Caco-2 (cell line): Measurements from ENCODE around the gene CEP131. TPM values are rescaled to one million over a fixed set of nuclear protein-coding genes. Genes with fewer than 3 reads are reported as not detected.
"Not testable (repeated sequence)": the region's sequence is repeated elsewhere in the genome, so short reads cannot be mapped to it uniquely, and the experiment has no call there.

Experiments used
- BruUV-seq: library from RNA; stranded (reverse); fragments of 400-500 nt; replicated peaks from 2 replicates; lab custom pipeline; 2021; lab: Mats Ljungman, UMichigan
- CTCF ChIA-PET: fragments of 300-600 bp; sonication (Branson Sonifier 250); formaldehyde crosslinking; loops from one replicate; lab custom pipeline; 2022; ENCODE audit warnings: antibody characterized with exemption; lab: Charles Lee
- POLR2A ChIA-PET: fragments of 300-600 bp; sonication (Branson Sonifier 250); formaldehyde crosslinking; loops from one replicate; lab custom pipeline; 2022; ENCODE audit warnings: antibody characterized with exemption; lab: Charles Lee
- DNase-seq, 2 experiments: peaks; one replicate each; pipeline versions ENCODE4 v3.0.0 to v3.0.0-alpha.2; 2020 to 2022
- H3K27me3 ChIP-seq: replicated peaks from 2 replicates; pipeline ENCODE4 v1.6.0; 2011; ENCODE audit warnings: low read length; ENCODE audit not compliant: control insufficient read depth, insufficient read depth
- H3K36me3 ChIP-seq: 2 replicates; pipeline ENCODE4 v1.5.1; 2011; ENCODE audit warnings: low read length; ENCODE audit not compliant: control insufficient read depth, insufficient read depth
- H3K4me1 ChIP-seq: fragments of 250-450 bp; sonication (Bioruptor Pico); 2 replicates; pipeline ENCODE4 v1.5.1; 2020; ENCODE audit warnings: mild to moderate bottlenecking
- H3K4me3 ChIP-seq: 2 replicates; pipeline ENCODE4 v1.5.1; 2011; ENCODE audit warnings: low read depth, mild to moderate bottlenecking, control low read depth, low read length
- H3K9me3 ChIP-seq: fragments of 250-450 bp; sonication (Bioruptor Pico); 2 replicates; pipeline ENCODE4 v1.5.1; 2020; ENCODE audit warnings: mild to moderate bottlenecking, moderate library complexity
- H3K27ac Mint-ChIP-seq: one replicate; pipeline ENCODE4 v1.8.0; 2022; ENCODE audit warnings: mixed read lengths; ENCODE audit not compliant: unreplicated experiment
- H3K27me3 Mint-ChIP-seq: one replicate; pipeline ENCODE4 v1.8.0; 2022; ENCODE audit warnings: mixed read lengths; ENCODE audit not compliant: insufficient read depth, unreplicated experiment
- H3K36me3 Mint-ChIP-seq: one replicate; pipeline ENCODE4 v1.8.0; 2022; ENCODE audit warnings: mild to moderate bottlenecking, mixed read lengths; ENCODE audit not compliant: insufficient read depth, unreplicated experiment
- H3K4me1 Mint-ChIP-seq: one replicate; pipeline ENCODE4 v1.8.0; 2022; ENCODE audit warnings: low read depth, mixed read lengths; ENCODE audit not compliant: unreplicated experiment
- H3K4me3 Mint-ChIP-seq: one replicate; pipeline ENCODE4 v1.8.0; 2022; ENCODE audit warnings: mild to moderate bottlenecking, moderate library complexity, mixed read lengths; ENCODE audit not compliant: unreplicated experiment
- H3K9me3 Mint-ChIP-seq: one replicate; pipeline ENCODE4 v1.8.0; 2022; ENCODE audit warnings: mixed read lengths; ENCODE audit not compliant: unreplicated experiment
- intact Hi-C: fragments of 100-400 bp; cut with micrococcal nuclease; formaldehyde crosslinking; loops from one replicate; pipeline ENCODE4 v1.10.0; 2022; ENCODE audit not compliant: unreplicated experiment
- total RNA-seq: library from RNA; stranded (reverse); gene quantifications from 2 replicates; pipeline ENCODE4 v1.2.3, GENCODE V29; 2022
- TF ChIP-seq, protein P1 (sequence below), 2 experiments: fragments of 200-600 bp in 1 of 2; IDR thresholded peaks; 1 replicate in 1 of 2; 2 replicates in 1 of 2; pipeline versions ENCODE4 v1.5.1 to v1.8.0; 2011 to 2022; ENCODE audit warnings: antibody characterized with exemption in 1 of 2, control low read depth in 1 of 2, inconsistent platforms in 1 of 2, low read depth in 1 of 2, low read length in 1 of 2, mild to moderate bottlenecking in 1 of 2, moderate library complexity in 1 of 2; ENCODE audit not compliant: insufficient read depth in 1 of 2, severe bottlenecking in 1 of 2, unreplicated experiment in 1 of 2

The CEP131 gene
- total RNA-seq, 1 experiment from 2014 or later, result 28.4 TPM

DNA sequence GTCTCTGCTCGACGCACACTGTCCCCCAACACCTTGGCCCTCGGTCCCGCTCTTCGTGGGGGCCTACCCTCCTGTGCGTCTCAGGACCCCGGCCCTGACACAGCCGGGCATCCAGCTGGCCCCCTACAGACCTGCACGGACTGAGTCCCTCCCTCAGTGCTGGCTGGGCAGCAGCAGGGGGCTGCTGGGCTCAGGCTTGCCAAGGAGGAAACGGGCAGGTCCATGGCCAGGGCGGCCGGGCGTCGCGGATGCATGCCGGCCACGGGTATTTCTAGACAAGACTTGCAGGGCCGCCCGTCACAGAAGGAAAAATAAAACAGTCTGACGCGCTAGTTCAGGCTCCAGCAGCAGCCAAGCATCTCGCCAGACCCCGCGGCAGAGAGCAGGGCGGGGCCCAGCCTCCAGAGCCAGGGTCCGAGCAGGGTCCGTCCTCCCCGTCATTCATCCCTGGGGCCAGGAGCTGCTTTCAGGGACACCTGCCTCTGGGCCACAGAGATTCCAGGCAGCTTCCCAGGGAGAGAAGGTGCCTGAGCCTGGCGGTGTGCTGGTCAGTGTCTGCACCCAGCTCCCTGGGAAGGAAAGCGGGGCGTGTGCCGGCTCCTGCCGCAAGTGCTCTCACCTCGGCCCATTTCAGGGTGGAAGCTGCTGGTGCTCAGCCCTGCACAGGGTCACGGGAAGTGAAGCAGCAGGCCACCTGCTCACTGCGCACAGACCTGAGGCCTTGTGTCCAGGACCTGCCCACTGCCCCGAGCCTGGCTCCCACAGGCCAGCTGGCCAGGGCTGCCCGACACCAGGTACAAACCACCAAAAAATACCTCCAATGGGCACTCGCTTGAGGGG, 64.7 kb downstream of the CEP131 start:
- Mint-ChIP-seq H3K9me3 (no peaks in the 10 kb centered on the region), H3K4me1 (no peaks in the 10 kb centered on the region), H3K27me3 (no peaks in the 10 kb centered on the region), H3K27ac (no peak overlapping the region), H3K36me3 (no peaks in the 10 kb centered on the region), H3K4me3 (no peak overlapping the region)
- Histone ChIP-seq H3K27me3 (no peaks in the 10 kb centered on the region), H3K36me3 (no peaks in the 10 kb centered on the region), H3K4me1 (no peaks in the 10 kb centered on the region), H3K4me3 (no peak overlapping the region), H3K9me3 (no peaks in the 10 kb centered on the region)
- no TSS peak for BruUV-seq
- CTCF ChIA-PET, result no interaction called here
- TF ChIP-seq, protein P1, sequence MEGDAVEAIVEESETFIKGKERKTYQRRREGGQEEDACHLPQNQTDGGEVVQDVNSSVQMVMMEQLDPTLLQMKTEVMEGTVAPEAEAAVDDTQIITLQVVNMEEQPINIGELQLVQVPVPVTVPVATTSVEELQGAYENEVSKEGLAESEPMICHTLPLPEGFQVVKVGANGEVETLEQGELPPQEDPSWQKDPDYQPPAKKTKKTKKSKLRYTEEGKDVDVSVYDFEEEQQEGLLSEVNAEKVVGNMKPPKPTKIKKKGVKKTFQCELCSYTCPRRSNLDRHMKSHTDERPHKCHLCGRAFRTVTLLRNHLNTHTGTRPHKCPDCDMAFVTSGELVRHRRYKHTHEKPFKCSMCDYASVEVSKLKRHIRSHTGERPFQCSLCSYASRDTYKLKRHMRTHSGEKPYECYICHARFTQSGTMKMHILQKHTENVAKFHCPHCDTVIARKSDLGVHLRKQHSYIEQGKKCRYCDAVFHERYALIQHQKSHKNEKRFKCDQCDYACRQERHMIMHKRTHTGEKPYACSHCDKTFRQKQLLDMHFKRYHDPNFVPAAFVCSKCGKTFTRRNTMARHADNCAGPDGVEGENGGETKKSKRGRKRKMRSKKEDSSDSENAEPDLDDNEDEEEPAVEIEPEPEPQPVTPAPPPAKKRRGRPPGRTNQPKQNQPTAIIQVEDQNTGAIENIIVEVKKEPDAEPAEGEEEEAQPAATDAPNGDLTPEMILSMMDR (IDR thresholded peaks at IDR 0.05; ENCODE audit: insufficient read depth in 1 of 2, low read depth in 1 of 2, low read length in 1 of 2, severe bottlenecking in 1 of 2, unreplicated experiment in 1 of 2), result no peak
- DNase-seq, result no peak
- intact Hi-C loops, result no loop called here
- POLR2A ChIA-PET, result no interaction called here

DNA sequence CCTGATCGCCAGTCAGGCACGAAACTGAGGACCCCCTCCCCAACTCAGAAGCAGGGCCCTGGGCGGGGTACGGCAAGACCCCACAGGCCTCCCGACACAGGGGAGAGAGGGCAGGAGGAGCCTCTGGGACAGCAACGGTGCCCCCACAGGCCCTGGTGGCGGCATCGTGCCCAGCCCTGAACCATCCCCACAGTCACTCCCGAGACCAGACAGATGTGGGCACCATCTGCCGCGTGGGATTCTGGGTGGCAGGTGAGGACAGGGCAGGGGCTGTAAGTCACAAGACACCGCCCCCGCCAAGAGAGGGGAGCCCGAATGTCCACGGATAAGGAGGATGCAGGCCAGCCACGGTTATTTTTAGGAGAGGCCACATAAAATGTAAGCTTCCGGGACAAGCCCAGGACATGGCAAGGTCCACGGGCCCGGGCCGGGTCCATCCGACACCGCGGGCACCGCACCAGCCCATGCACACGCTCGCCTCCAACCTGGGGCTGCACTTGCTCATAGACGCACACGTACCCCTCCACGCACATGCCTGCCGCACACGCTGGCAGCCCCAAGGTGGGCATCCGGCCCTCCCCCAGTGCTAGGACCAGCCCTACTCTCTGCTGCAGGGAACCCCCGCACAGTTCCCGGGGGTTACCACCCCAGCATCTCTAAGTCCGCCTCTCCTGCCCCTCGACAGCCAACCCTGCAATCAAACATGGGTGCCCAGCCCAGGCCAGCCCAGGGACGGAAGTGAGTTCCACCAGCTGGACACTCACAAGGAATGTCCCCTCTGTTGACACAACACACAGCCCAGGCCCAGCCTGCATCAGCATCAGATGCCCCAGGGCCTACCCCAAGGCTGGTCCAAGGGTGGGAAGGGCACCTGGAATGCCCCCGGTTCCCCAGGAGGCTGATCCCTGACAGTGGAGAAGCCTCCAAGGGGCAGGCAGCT, 65.6 kb downstream of the CEP131 start:
- H3K4me1 ChIP-seq, result no peaks in the 10 kb centered on the region
- no peak overlapping the region for H3K4me3 Mint-ChIP-seq
- no peaks in the 10 kb centered on the region for H3K9me3 ChIP-seq
- no peak overlapping the region for H3K4me3 ChIP-seq
- no peak overlapping the region for H3K27ac Mint-ChIP-seq
- H3K36me3 ChIP-seq, result no peaks in the 10 kb centered on the region
- TF ChIP-seq, protein P1 (IDR thresholded peaks at IDR 0.05; ENCODE audit: insufficient read depth in 1 of 2, low read depth in 1 of 2, low read length in 1 of 2, severe bottlenecking in 1 of 2, unreplicated experiment in 1 of 2), result no peak
- ChIA-PET POLR2A (no interaction called here), CTCF (no interaction called here)
- H3K9me3 Mint-ChIP-seq, result no peaks in the 10 kb centered on the region
- intact Hi-C loops, result no loop called here
- H3K27me3 Mint-ChIP-seq, result no peaks in the 10 kb centered on the region
- no peaks in the 10 kb centered on the region for H3K36me3 Mint-ChIP-seq
- BruUV-seq, result no TSS peak
- no peaks in the 10 kb centered on the region for H3K4me1 Mint-ChIP-seq
- H3K27me3 ChIP-seq, result no peaks in the 10 kb centered on the region
- DNase-seq, result no peak

DNA sequence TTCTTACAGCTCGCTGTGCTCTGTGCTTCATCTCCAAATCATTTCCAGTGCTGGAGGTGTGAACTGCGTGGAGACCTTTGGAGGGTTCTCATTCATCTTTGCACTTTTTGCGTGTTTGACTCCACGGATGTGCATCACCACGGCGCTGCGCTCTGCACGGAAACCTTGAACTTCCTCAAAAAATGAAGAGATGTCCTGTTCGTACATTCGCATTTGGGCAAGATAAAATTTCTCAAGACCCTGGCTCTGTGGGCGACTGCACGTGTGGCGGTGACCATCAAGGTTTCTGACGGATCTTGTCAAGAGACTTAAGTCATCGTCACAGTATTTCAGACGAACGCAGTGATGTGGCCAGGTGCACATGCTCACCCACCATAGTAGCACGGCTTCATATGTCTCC, 67.8 kb downstream of the CEP131 start:
- no peaks in the 10 kb centered on the region for H3K9me3 ChIP-seq
- Mint-ChIP-seq H3K36me3 (no peaks in the 10 kb centered on the region), H3K27ac (no peak overlapping the region), H3K4me1 (no peaks in the 10 kb centered on the region), H3K9me3 (no peaks in the 10 kb centered on the region), H3K4me3 (no peak overlapping the region), H3K27me3 (no peaks in the 10 kb centered on the region)
- BruUV-seq, result no TSS peak
- DNase-seq, result no peak
- no peak overlapping the region for H3K4me3 ChIP-seq
- CTCF ChIA-PET, result no interaction called here
- H3K27me3 ChIP-seq, result no peaks in the 10 kb centered on the region
- TF ChIP-seq, protein P1 (IDR thresholded peaks at IDR 0.05; ENCODE audit: insufficient read depth in 1 of 2, low read depth in 1 of 2, low read length in 1 of 2, severe bottlenecking in 1 of 2, unreplicated experiment in 1 of 2), result no peak
- no peaks in the 10 kb centered on the region for H3K4me1 ChIP-seq
- intact Hi-C loops, result no loop called here
- H3K36me3 ChIP-seq, result no peaks in the 10 kb centered on the region
- POLR2A ChIA-PET, result no interaction called here

DNA sequence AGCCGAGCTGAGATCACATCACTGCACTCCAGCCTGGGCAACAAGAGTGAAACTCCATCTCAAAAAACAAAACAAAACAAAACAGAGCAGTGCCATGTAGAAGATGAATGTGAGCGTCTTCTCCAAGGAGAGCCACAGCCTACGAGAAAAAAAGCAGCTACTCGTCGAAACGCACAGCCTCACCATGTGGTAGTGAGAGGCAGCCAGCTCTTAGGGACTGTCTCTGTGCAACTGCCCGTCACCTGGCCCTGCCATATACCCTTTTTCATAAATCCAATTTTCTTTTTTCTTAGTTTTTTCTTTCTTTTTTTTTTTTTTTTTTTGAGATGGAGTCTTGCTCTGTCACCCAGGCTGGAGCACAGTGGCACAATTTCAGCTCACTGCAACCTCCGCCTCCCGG, 68.7 kb downstream of the CEP131 start:
- H3K27me3 ChIP-seq, DNase-seq, H3K36me3 ChIP-seq, H3K4me3 ChIP-seq, BruUV-seq, H3K9me3 ChIP-seq, H3K27me3 Mint-ChIP-seq, H3K4me1 Mint-ChIP-seq, H3K36me3 Mint-ChIP-seq, H3K4me3 Mint-ChIP-seq, H3K9me3 Mint-ChIP-seq, intact Hi-C loops, H3K27ac Mint-ChIP-seq, H3K4me1 ChIP-seq, POLR2A ChIA-PET: not testable (repeated sequence)
- CTCF ChIA-PET, result interaction anchor here (1.0 kb wide), 1 partner anchor 11 kb away, joined by 3 read pairs; no protein-coding TSS in a partner anchor
